Panc1 (cell line): ENCODE results near the gene JOSD1.
A peak's percentile ranks its signal among the peaks of the same experiment; 100 is the strongest.

Experiments
- POLR2AphosphoS5 ChIP-seq: IDR thresholded peaks from 2 replicates; pipeline ENCODE4 v1.6.1; 2012; ENCODE audit warnings: mild to moderate bottlenecking, low read depth, low read length, moderate library complexity
- REST ChIP-seq, 2 experiments: IDR thresholded peaks; 2 replicates each; pipeline ENCODE4 v1.6.1; 2011 to 2012; ENCODE audit warnings: low read depth in 2 of 2, control low read depth in 1 of 2, low read length in 1 of 2, mild to moderate bottlenecking in 1 of 2, moderate library complexity in 1 of 2; ENCODE audit not compliant: insufficient read depth in 1 of 2
- SIN3A ChIP-seq: IDR thresholded peaks from 2 replicates; pipeline ENCODE4 v1.6.1; 2012; ENCODE audit warnings: low read depth, mild to moderate bottlenecking, low read length, moderate library complexity, borderline replicate concordance; ENCODE audit not compliant: insufficient read depth
- TCF7L2 ChIP-seq: IDR thresholded peaks from 2 replicates; pipeline ENCODE4 v1.6.1; 2011; ENCODE audit warnings: mild to moderate bottlenecking, low read depth, low read length, inconsistent platforms
- TF ChIP-seq, protein P1 (sequence below): fragments of 450-650 bp; IDR thresholded peaks from 2 replicates; pipeline ENCODE4 v1.5.1; 2017; ENCODE audit warnings: mild to moderate bottlenecking

DNA sequence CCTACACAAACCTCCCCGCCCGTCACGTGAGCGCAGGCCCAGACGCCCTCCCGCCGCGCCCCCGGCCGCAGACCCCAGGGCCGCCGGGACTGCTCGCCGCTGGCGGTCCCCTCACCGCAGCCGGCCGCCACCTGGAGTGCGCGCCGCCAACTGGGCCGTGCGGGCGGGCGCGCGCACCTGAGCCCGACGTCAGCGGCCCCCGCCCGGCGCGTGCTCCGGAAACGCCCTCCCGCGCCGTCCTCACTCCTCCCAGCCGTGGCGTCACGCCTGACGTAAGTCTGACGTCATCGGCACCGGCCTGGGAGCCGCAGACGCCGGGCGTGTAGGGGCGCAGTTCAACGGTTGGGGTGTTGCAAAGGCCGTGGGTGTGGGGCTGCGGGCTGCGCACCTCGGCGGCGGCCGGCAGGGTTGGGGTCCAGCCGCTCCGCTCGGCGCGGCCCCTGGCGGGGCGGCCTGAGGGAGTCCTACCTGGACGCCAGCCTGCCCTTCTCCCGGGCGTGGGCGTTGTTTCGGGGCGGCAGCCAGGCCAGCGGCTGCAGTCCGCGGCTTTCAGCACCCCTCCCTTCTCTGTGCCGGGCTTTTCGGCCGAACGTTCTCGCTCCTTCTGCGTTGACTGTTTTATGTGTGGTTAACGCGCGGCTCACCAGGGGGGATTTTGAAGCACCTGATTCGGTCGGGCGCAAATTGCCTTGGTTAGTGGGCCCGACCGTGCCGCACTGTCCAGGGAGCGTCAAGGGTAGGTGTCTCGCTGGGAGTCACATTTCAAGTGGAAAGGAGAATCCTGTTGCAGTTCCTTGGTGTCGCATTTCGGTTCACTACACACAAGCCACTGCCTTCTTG, at the start of gene JOSD1:
- TF ChIP-seq, protein P1, sequence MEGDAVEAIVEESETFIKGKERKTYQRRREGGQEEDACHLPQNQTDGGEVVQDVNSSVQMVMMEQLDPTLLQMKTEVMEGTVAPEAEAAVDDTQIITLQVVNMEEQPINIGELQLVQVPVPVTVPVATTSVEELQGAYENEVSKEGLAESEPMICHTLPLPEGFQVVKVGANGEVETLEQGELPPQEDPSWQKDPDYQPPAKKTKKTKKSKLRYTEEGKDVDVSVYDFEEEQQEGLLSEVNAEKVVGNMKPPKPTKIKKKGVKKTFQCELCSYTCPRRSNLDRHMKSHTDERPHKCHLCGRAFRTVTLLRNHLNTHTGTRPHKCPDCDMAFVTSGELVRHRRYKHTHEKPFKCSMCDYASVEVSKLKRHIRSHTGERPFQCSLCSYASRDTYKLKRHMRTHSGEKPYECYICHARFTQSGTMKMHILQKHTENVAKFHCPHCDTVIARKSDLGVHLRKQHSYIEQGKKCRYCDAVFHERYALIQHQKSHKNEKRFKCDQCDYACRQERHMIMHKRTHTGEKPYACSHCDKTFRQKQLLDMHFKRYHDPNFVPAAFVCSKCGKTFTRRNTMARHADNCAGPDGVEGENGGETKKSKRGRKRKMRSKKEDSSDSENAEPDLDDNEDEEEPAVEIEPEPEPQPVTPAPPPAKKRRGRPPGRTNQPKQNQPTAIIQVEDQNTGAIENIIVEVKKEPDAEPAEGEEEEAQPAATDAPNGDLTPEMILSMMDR = no peak
- TF ChIP-seq REST (IDR thresholded peaks at IDR 0.05; ENCODE audit: insufficient read depth in 1 of 2, low read depth in 2 of 2, low read length in 1 of 2) = no peak
- TF ChIP-seq POLR2AphosphoS5 = peak; percentile 69
- TF ChIP-seq SIN3A = peak; percentile 58; the same call in 1 of the 2 replicates
- TF ChIP-seq TCF7L2 = no peak
